SH-SY5Y (cell line): ENCODE measurements around the gene OASL.

ENCODE experiments used
- GATA2 ChIP-seq: IDR thresholded peaks from 2 replicates; pipeline ENCODE4 v1.6.1; 2011; ENCODE audit warnings: mild to moderate bottlenecking, low read depth, low read length
- GATA3 ChIP-seq: IDR thresholded peaks from 2 replicates; pipeline ENCODE4 v1.6.1; 2011; ENCODE audit warnings: low read depth, mild to moderate bottlenecking, low read length, moderate library complexity

The OASL gene

DNA sequence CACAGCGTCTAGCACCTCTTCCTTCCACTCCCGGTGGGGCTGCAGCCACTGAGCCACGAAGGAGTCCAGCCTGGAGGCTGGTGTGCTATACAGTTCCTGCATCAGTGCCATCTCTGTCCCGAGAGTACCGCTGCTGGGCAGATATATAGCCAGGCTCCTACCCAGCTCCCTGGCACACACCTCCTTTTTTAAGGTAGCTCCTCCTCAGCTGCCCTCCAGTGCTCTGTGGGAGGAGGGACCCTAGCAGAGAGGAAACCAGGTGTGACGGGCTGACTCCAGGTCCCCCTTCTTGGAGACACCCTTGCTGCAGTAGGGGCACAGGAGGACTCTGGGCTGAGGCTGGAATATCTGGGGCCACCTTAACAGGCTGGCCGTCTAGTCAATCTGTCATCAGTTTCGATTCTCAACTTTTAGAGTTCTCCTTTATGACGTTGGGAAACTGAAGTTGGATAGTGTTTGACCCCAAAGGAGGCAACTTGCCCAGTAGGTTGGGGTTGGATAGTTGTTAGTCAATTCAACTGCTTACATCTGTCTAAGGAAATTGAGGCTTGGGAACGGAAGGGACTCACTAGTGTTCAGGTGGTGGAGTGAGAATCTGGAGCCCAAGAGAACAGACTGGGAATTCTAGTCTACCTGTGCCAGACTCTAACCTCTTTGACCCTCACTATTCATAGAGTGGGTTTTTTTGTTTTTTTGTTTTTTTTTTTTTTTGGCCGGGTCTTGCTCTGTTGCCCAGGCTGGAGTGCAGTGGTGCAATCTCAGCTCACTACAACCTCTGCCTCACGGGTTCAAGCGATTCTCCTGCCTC lies at the start of gene OASL:
TSS of gene OASL (minus strand) at position 386 of the 808 bp plus-strand sequence. CDS start at position 111, 275 bp downstream.
- TF ChIP-seq GATA3 = no peak
- no peak for TF ChIP-seq GATA2

GRCh38 chr12:121088195-121088585 lies 49.1 kb upstream of the OASL start:
- TF ChIP-seq GATA2 = no peak
- TF ChIP-seq GATA3 = no peak

GRCh38 chr12:121087467-121088194 lies 48.6 kb upstream of the OASL start:
- no peak for TF ChIP-seq GATA2
- no peak for TF ChIP-seq GATA3

GRCh38 chr12:121086781-121087295 lies 47.8 kb upstream of the OASL start:
- TF ChIP-seq GATA2 (no peak), GATA3 (no peak)

GRCh38 chr12:121085506-121086353 lies 46.7 kb upstream of the OASL start:
- TF ChIP-seq GATA2 (no peak), GATA3 (no peak)

DNA sequence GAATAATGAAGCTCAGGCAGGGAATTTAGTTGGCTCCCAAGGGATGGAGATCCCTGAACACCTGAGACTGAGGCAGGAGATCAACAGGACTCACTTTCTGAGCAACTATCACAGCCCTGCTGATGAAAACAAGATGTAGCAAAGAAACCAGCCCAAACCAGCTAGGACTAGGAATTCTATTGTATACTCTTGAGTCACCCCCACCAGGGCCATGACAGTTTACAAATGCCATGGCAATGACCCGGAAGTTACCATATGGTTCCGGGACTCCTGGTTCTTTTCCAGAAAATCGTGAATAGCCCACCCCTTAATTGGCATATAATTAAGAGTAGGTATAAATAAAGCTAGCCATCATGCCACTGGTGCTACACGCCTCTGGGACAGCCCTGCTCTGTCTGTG lies 46.0 kb upstream of the OASL start:
- TF ChIP-seq GATA2 (no peak), GATA3 (no peak)

- TF ChIP-seq GATA3 (no peak), GATA2 (no peak)
Measured at GRCh38 chr12:121084229-121084628, 45.2 kb upstream of the OASL start.

- TF ChIP-seq GATA2 (no peak), GATA3 (no peak)
Measured at GRCh38 chr12:121080909-121081308, 41.9 kb upstream of the OASL start.

- TF ChIP-seq GATA3 (no peak), GATA2 (no peak)
Measured at GRCh38 chr12:121079736-121080272, 40.8 kb upstream of the OASL start.

- TF ChIP-seq GATA2 (no peak), GATA3 (no peak)
Measured at GRCh38 chr12:121072147-121072546, 33.1 kb upstream of the OASL start.

GRCh38 chr12:121069206-121069605 lies 30.2 kb upstream of the OASL start:
- TF ChIP-seq GATA3 (no peak), GATA2 (no peak)

DNA sequence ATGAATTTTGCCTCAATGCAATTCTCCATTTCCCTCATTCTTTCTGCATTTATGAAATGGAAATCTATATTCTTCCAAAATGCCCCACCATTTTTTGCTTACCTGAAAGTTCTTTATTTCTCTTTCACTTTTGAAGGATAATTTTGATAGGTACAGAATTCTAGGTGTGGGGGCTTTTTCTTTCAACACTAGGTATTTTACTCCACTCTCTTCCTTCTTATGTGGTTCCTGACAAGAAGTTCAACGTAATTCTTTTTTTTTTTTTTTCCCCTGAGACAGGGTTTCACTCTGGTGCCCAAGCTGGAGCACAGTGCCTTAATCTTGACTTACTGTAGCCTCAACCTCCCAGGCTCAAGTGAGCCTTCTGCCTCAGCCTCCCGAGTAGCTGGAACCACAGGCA lies 26.3 kb upstream of the OASL start:
- TF ChIP-seq GATA3 (no peak), GATA2 (no peak)

DNA sequence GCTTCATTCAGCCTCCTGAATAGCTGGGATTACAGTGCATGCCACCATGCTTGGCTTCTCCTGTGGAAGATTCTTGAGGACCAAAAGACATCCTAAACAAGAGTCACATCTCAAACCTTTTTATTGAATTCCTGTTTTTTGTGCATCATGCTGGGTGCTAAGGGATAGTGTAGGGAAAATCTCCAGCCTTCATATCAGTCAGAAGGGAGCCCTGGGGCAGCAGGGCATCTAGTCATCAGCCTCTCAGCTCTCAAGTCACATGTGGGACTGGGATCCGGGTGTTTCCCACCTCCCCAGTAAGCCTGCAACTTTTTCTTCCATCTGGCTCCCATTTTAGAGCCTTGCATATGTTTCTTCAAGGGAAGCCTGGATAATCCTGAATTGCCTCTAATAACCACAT lies 25.1 kb upstream of the OASL start:
- no peak for TF ChIP-seq GATA2
